Keratinocyte (primary cell): ENCODE data around the gene ACOXL. TPM values are rescaled to one million over a fixed set of nuclear protein-coding genes. Genes with fewer than 3 reads are reported as not detected.

Experiments used
- DNase-seq: peaks from one replicate; pipeline ENCODE4 v3.0.0-alpha.2; 2011; ENCODE audit warnings: low read depth, missing footprints, low spot score
- FAIRE-seq: peaks from 2 replicates; lab custom pipeline; 2011; peaks lifted over from hg19 to GRCh38; lab: Jason Lieb, UNC
- H2AFZ ChIP-seq: 2 replicates; pipeline ENCODE4 v1.6.0; 2012; ENCODE audit warnings: low read length, control low read depth, inconsistent platforms; ENCODE audit not compliant: control insufficient read depth
- H3K27ac ChIP-seq: 2 replicates; pipeline ENCODE4 v1.5.1; 2011; ENCODE audit warnings: low read length; ENCODE audit not compliant: control insufficient read depth, insufficient read depth
- H3K27me3 ChIP-seq: 3 replicates; pipeline ENCODE4 v1.6.0; 2011; ENCODE audit warnings: low read length; ENCODE audit not compliant: control insufficient read depth, insufficient read depth; ENCODE audit errors: extremely low read depth
- H3K36me3 ChIP-seq, 2 experiments: 2 replicates in 1 of 2; 3 replicates in 1 of 2; pipeline ENCODE4 v1.5.1; 2011; ENCODE audit warnings: low read length in 2 of 2, mild to moderate bottlenecking in 1 of 2; ENCODE audit not compliant: control insufficient read depth in 2 of 2, insufficient read depth in 2 of 2; ENCODE audit errors: extremely low read depth in 1 of 2
- H3K4me1 ChIP-seq: 3 replicates; pipeline ENCODE4 v1.5.1; 2011; ENCODE audit warnings: low read length; ENCODE audit not compliant: control insufficient read depth, insufficient read depth; ENCODE audit errors: extremely low read depth
- H3K4me2 ChIP-seq: 3 replicates; pipeline ENCODE4 v1.6.0; 2011; ENCODE audit warnings: low read depth, low read length; ENCODE audit not compliant: control insufficient read depth, insufficient read depth; ENCODE audit errors: extremely low read depth
- H3K4me3 ChIP-seq, 3 experiments: fragments of 200-600 bp in 1 of 3; sonication (generic) in 1 of 3; 2 replicates in 2 of 3; 3 replicates in 1 of 3; pipeline ENCODE4 v1.5.1; 2011 to 2016; ENCODE audit warnings: low read length in 3 of 3, mild to moderate bottlenecking in 3 of 3, control low read depth in 2 of 3, inconsistent platforms in 1 of 3, low read depth in 1 of 3, mixed read lengths in 1 of 3, mixed run types in 1 of 3, moderate library complexity in 1 of 3; ENCODE audit not compliant: control insufficient read depth in 2 of 3, insufficient read depth in 2 of 3; ENCODE audit errors: extremely low read depth in 1 of 3
- H3K79me2 ChIP-seq: 2 replicates; pipeline ENCODE4 v1.6.0; 2012; ENCODE audit warnings: low read length; ENCODE audit not compliant: control insufficient read depth, insufficient read depth
- H3K9ac ChIP-seq: 3 replicates; pipeline ENCODE4 v1.6.0; 2011; ENCODE audit warnings: low read length; ENCODE audit not compliant: control insufficient read depth, insufficient read depth; ENCODE audit errors: extremely low read depth
- H3K9me1 ChIP-seq: 3 replicates; pipeline ENCODE4 v1.6.0; 2011; ENCODE audit warnings: low read length; ENCODE audit not compliant: control insufficient read depth, insufficient read depth; ENCODE audit errors: extremely low read depth
- H3K9me3 ChIP-seq: 2 replicates; pipeline ENCODE4 v1.5.1; 2012; ENCODE audit warnings: low read depth, low read length; ENCODE audit not compliant: control insufficient read depth
- H4K20me1 ChIP-seq: 3 replicates; pipeline ENCODE4 v1.6.0; 2011; ENCODE audit warnings: low read length; ENCODE audit not compliant: control insufficient read depth, insufficient read depth; ENCODE audit errors: extremely low read depth
- CTCF ChIP-seq, 3 experiments: IDR thresholded peaks in 1 of 3; conservative IDR thresholded peaks in 1 of 3; optimal IDR thresholded peaks in 1 of 3; 2 replicates in 2 of 3; 3 replicates in 1 of 3; pipeline versions ENCODE3 to v1.5.1; 2011; ENCODE audit warnings: low read length in 3 of 3, mild to moderate bottlenecking in 3 of 3, moderate library complexity in 2 of 3, control low read depth in 1 of 3, inconsistent platforms in 1 of 3; ENCODE audit not compliant: insufficient read depth in 2 of 3; ENCODE audit errors: extremely low read depth in 1 of 3
- EZH2 ChIP-seq: IDR thresholded peaks from one replicate; pipeline ENCODE4 v1.6.1; 2012; ENCODE audit warnings: inconsistent platforms, mild to moderate bottlenecking, low read length, moderate library complexity
- dilution Hi-C: fragments of 300-500 bp; cut with MboI; formaldehyde crosslinking; loops from one replicate; pipeline ENCODE4 v1.7.0; 2020; ENCODE audit warnings: low sequenced_read_pairs; ENCODE audit not compliant: extremely low pct_ligation_motif_present
- polyA plus RNA-seq, 5 experiments: library from polyadenylated mRNA; depleted of rRNA in 3 of 5; stranded (reverse) in 3 of 5; stranded (forward) in 1 of 5; unstranded in 1 of 5; fragments of >200 nt; gene quantifications; 1 replicate in 1 of 5; 2 replicates in 3 of 5; 3 replicates in 1 of 5; pipeline versions ENCODE4 v1.2.1 to v1.2.3, GENCODE V29; 2011 to 2012; ENCODE audit warnings: missing spikeins in 2 of 5, low read depth in 1 of 5, low replicate concordance in 1 of 5

The ACOXL gene
- polyA plus RNA-seq, 1 donor (not counting 4 experiments of a cell fraction or from before 2014, with no cell fraction given): 0.04 TPM

GRCh38 chr2:111138839-111139238, 406.5 kb downstream of the ACOXL start:
- dilution Hi-C loops: no loop called here
- TF ChIP-seq CTCF (optimal IDR thresholded peaks at IDR 0.05 in 1 of 3, IDR thresholded peaks at IDR 0.05 in 1 of 3, conservative IDR thresholded peaks at IDR 0.05 in 1 of 3; ENCODE audit: extremely low read depth in 1 of 3, insufficient read depth in 2 of 3, low read length in 3 of 3): no peak
- no peak for TF ChIP-seq EZH2
- H3K9me3 ChIP-seq: no peaks in the 10 kb centered on the region
- DNase-seq (no peak), FAIRE-seq (no peak)
- no peaks in the 10 kb centered on the region for H3K9me1 ChIP-seq
- H3K4me2 ChIP-seq: no peak overlapping the region
- H3K4me1 ChIP-seq: peaks cover 7% of the 10 kb centered on the region
- H3K36me3 ChIP-seq: peaks cover 0 to 4% of the 10 kb centered on the region in 2 experiments
- H2AFZ ChIP-seq: no peak overlapping the region
- H3K27me3 ChIP-seq: no peaks in the 10 kb centered on the region
- H3K9ac ChIP-seq: no peak overlapping the region
- no peaks in the 10 kb centered on the region for H4K20me1 ChIP-seq
- H3K4me3 ChIP-seq: no peak overlapping the region
- no peaks in the 10 kb centered on the region for H3K79me2 ChIP-seq
- no peak overlapping the region for H3K27ac ChIP-seq

GRCh38 chr2:111139637-111140317, 407.4 kb downstream of the ACOXL start:
- Histone ChIP-seq H3K27ac (no peak overlapping the region), H3K4me2 (peak overlapping the region; percentile 23), H3K27me3 (no peaks in the 10 kb centered on the region), H4K20me1 (no peaks in the 10 kb centered on the region), H3K79me2 (no peaks in the 10 kb centered on the region), H3K4me1 (peaks cover 7% of the 10 kb centered on the region), H3K9ac (no peak overlapping the region), H3K36me3 (peaks cover 0 to 4% of the 10 kb centered on the region in 2 experiments), H3K9me1 (no peaks in the 10 kb centered on the region), H3K4me3 (no peak overlapping the region), H2AFZ (peak overlapping the region; percentile 65), H3K9me3 (no peaks in the 10 kb centered on the region)
- no peak for FAIRE-seq
- TF ChIP-seq CTCF (optimal IDR thresholded peaks at IDR 0.05 in 1 of 3, IDR thresholded peaks at IDR 0.05 in 1 of 3, conservative IDR thresholded peaks at IDR 0.05 in 1 of 3; ENCODE audit: extremely low read depth in 1 of 3, insufficient read depth in 2 of 3, low read length in 3 of 3) (no peak), EZH2 (no peak)
- no peak for DNase-seq
- dilution Hi-C loops: no loop called here
